Neural cell (in vitro differentiated cells): ENCODE measurements around the gene MSANTD2. TPM values are rescaled to one million over a fixed set of nuclear protein-coding genes. Genes with fewer than 3 reads are reported as not detected.

Experiments
- H2AFZ ChIP-seq: fragments of 200-600, 300-800 bp; sonication (generic), shearing (Covaris generic); 2 replicates; pipeline ENCODE4 v1.6.0; 2014; ENCODE audit warnings: low read depth, mild to moderate bottlenecking, antibody characterized with exemption, low read length, moderate library complexity
- H3F3A ChIP-seq: fragments of 200-600 bp; shearing (Covaris generic); 2 replicates; pipeline ENCODE4 v1.6.1; 2016; ENCODE audit warnings: mild to moderate bottlenecking, moderate library complexity, mixed read lengths, antibody characterized with exemption, low read length; ENCODE audit not compliant: insufficient read depth, poor library complexity, severe bottlenecking
- H3K27ac ChIP-seq: fragments of 200-600, 300-800 bp; sonication (generic), shearing (Covaris generic); 2 replicates; pipeline ENCODE4 v1.5.1; 2014; ENCODE audit warnings: mild to moderate bottlenecking, low read length, moderate library complexity
- H3K27me3 ChIP-seq: fragments of 300-800, 200-600 bp; sonication (generic), shearing (Covaris generic); 2 replicates; pipeline ENCODE4 v1.6.0; 2014; ENCODE audit warnings: mild to moderate bottlenecking, low read depth, low read length, moderate library complexity; ENCODE audit not compliant: insufficient read depth
- H3K36me3 ChIP-seq: fragments of 300-800, 200-600 bp; sonication (generic), shearing (Covaris generic); 2 replicates; pipeline ENCODE4 v1.5.1; 2014; ENCODE audit warnings: mild to moderate bottlenecking, antibody characterized with exemption, low read length, moderate library complexity; ENCODE audit not compliant: insufficient read depth
- H3K4me2 ChIP-seq: fragments of 300-800, 200-600 bp; sonication (generic), shearing (Covaris generic); 2 replicates; pipeline ENCODE4 v1.6.0; 2014; ENCODE audit warnings: mild to moderate bottlenecking, low read length
- H3K4me3 ChIP-seq: fragments of 300-800, 200-600 bp; sonication (generic), shearing (Covaris generic); 2 replicates; pipeline ENCODE4 v1.5.1; 2014; ENCODE audit warnings: mild to moderate bottlenecking, low read length, moderate library complexity
- H3K79me2 ChIP-seq: fragments of 200-600 bp; shearing (Covaris generic); replicated peaks from 2 replicates; pipeline ENCODE4 v1.6.0; 2014; ENCODE audit warnings: mild to moderate bottlenecking, low read length, moderate library complexity; ENCODE audit not compliant: insufficient read depth
- H3K9ac ChIP-seq: fragments of 300-800, 200-600 bp; sonication (generic), shearing (Covaris generic); 2 replicates; pipeline ENCODE4 v1.6.1; 2016; ENCODE audit warnings: mild to moderate bottlenecking, low read length, mixed read lengths
- H3K9me2 ChIP-seq: fragments of 200-600 bp; shearing (Covaris generic); 2 replicates; pipeline ENCODE4 v1.6.1; 2016; ENCODE audit warnings: mild to moderate bottlenecking, low read length, mixed read lengths; ENCODE audit not compliant: insufficient read depth
- H3K9me3 ChIP-seq: fragments of 200-600, 300-800 bp; sonication (generic), shearing (Covaris generic); 2 replicates; pipeline ENCODE4 v1.6.1; 2016; ENCODE audit warnings: mild to moderate bottlenecking, mixed run types, low read length, moderate library complexity, mixed read lengths
- H4K20me1 ChIP-seq: fragments of 200-600 bp; shearing (Covaris generic); 2 replicates; pipeline ENCODE4 v1.6.1; 2016; ENCODE audit warnings: mild to moderate bottlenecking, mixed run types; ENCODE audit not compliant: insufficient read depth
- CTCF ChIP-seq: fragments of 450-650 bp; IDR thresholded peaks from 2 replicates; pipeline ENCODE4 v1.5.1; 2014; ENCODE audit warnings: antibody characterized with exemption, mild to moderate bottlenecking, moderate library complexity; ENCODE audit not compliant: poor library complexity, severe bottlenecking
- EP300 ChIP-seq: fragments of 450-650 bp; conservative IDR thresholded peaks from 2 replicates; pipeline ENCODE4 v1.6.1; 2014; ENCODE audit warnings: antibody characterized with exemption, mild to moderate bottlenecking, moderate library complexity; ENCODE audit not compliant: poor library complexity, severe bottlenecking
- EZH2 ChIP-seq: fragments of 200-600, 300-800 bp; shearing (Covaris generic), sonication (generic); IDR thresholded peaks from 2 replicates; pipeline ENCODE4 v1.6.1; 2014; ENCODE audit warnings: antibody characterized with exemption, low read length, borderline replicate concordance, mild to moderate bottlenecking; ENCODE audit not compliant: insufficient read depth, poor library complexity, severe bottlenecking
- MXI1 ChIP-seq: fragments of 450-650 bp; conservative IDR thresholded peaks from 2 replicates; pipeline ENCODE4 v1.6.1; 2014; ENCODE audit warnings: antibody characterized with exemption, mild to moderate bottlenecking; ENCODE audit not compliant: poor library complexity, severe bottlenecking
- POLR2AphosphoS5 ChIP-seq: IDR thresholded peaks from 2 replicates; pipeline ENCODE4 v1.6.1; 2012
- RAD21 ChIP-seq: fragments of 450-650 bp; conservative IDR thresholded peaks from 2 replicates; pipeline ENCODE4 v1.6.1; 2014; ENCODE audit warnings: antibody characterized with exemption, mild to moderate bottlenecking, moderate library complexity
- REST ChIP-seq: IDR thresholded peaks from 2 replicates; pipeline ENCODE4 v1.6.1; 2012; ENCODE audit warnings: borderline replicate concordance
- SMC3 ChIP-seq: fragments of 450-650 bp; conservative IDR thresholded peaks from 2 replicates; pipeline ENCODE4 v1.6.1; 2014; ENCODE audit warnings: antibody characterized with exemption, mild to moderate bottlenecking, moderate library complexity; ENCODE audit not compliant: poor library complexity
- TAF1 ChIP-seq: IDR thresholded peaks from 2 replicates; pipeline ENCODE4 v1.6.1; 2012; ENCODE audit warnings: low read depth
- polyA plus RNA-seq: library from polyadenylated mRNA; depleted of rRNA; stranded (reverse); fragments of >200 nt; gene quantifications from 2 replicates; pipeline ENCODE4 v1.2.3, GENCODE V29; 2014

The MSANTD2 gene
- polyA plus RNA-seq, 1 donor from 2014 or later = 45.3 TPM

- no peaks in the 10 kb centered on the region for H3F3A ChIP-seq
- peaks cover 79% of the 10 kb centered on the region for H3K27me3 ChIP-seq
- no peak overlapping the region for H3K4me3 ChIP-seq
- H3K79me2 ChIP-seq = no peaks in the 10 kb centered on the region
- H3K4me2 ChIP-seq = no peak overlapping the region
- no peaks in the 10 kb centered on the region for H3K9me2 ChIP-seq
- no peak overlapping the region for H3K9ac ChIP-seq
- no peaks in the 10 kb centered on the region for H3K36me3 ChIP-seq
- H3K9me3 ChIP-seq = no peaks in the 10 kb centered on the region
- no peak overlapping the region for H2AFZ ChIP-seq
- TF ChIP-seq REST (no peak), POLR2AphosphoS5 (no peak), EZH2 (no peak), SMC3 (no peak), MXI1 (no peak), EP300 (no peak), TAF1 (no peak), RAD21 (no peak), CTCF (no peak)
- no peak overlapping the region for H3K27ac ChIP-seq
- H4K20me1 ChIP-seq = no peaks in the 10 kb centered on the region
These were observed 40.0 kb downstream of the MSANTD2 start for GRCh38 chr11:124760205-124760652.

- Histone ChIP-seq H3K27me3 (peaks cover 83% of the 10 kb centered on the region), H4K20me1 (no peaks in the 10 kb centered on the region), H3K9me3 (no peaks in the 10 kb centered on the region), H3K79me2 (no peaks in the 10 kb centered on the region), H3K4me3 (peak overlapping the region; percentile 58), H3K9me2 (no peaks in the 10 kb centered on the region), H2AFZ (no peak overlapping the region), H3K4me2 (no peak overlapping the region), H3K36me3 (no peaks in the 10 kb centered on the region), H3K9ac (no peak overlapping the region), H3F3A (no peaks in the 10 kb centered on the region), H3K27ac (no peak overlapping the region)
- TF ChIP-seq SMC3 (no peak), EP300 (no peak), TAF1 (no peak), CTCF (no peak), POLR2AphosphoS5 (no peak), MXI1 (no peak), REST (no peak), EZH2 (no peak), RAD21 (no peak)
These were observed 40.7 kb downstream of the MSANTD2 start for GRCh38 chr11:124759266-124760204.
